Measurements from ENCODE around the gene RBM20.

GRCh38 chr10:110864662-110865140, 220.6 kb downstream of the RBM20 start:
- TF ChIP-seq CTCF (IDR thresholded peaks at IDR 0.05) (no peak), POLR2A (IDR thresholded peaks at IDR 0.05) (no peak), EP300 (IDR thresholded peaks at IDR 0.05) (no peak)

Data from stomach (tissue), 4 donors.